Measurements from ENCODE around the gene GPSM1.

Gene GPSM1

GRCh38 chr9:136296434-136297015, 30.8 kb upstream of the GPSM1 start:
- no peak overlapping the region for H3K4me3 ChIP-seq (replicated peaks; ENCODE audit: low read depth, low read length)
- TF ChIP-seq CTCF (IDR thresholded peaks at IDR 0.05; ENCODE audit: low read depth, low read length, missing control alignments) = no peak
- DNase-seq (ENCODE audit: extremely low read depth, low read depth) = no peak

- no peak for TF ChIP-seq CTCF (IDR thresholded peaks at IDR 0.05; ENCODE audit: low read depth, low read length, missing control alignments)
- no peak for DNase-seq (ENCODE audit: extremely low read depth, low read depth)
- no peak overlapping the region for H3K4me3 ChIP-seq (replicated peaks; ENCODE audit: low read depth, low read length)
Measured at GRCh38 chr9:136297016-136297691, 30.2 kb upstream of the GPSM1 start.

- H3K4me3 ChIP-seq (replicated peaks; ENCODE audit: low read depth, low read length) = no peak overlapping the region
- no peak for DNase-seq (ENCODE audit: extremely low read depth, low read depth)
- no peak for TF ChIP-seq CTCF (IDR thresholded peaks at IDR 0.05; ENCODE audit: low read depth, low read length, missing control alignments)
Measured at GRCh38 chr9:136297766-136298735, 29.3 kb upstream of the GPSM1 start.

- no peak for TF ChIP-seq CTCF (IDR thresholded peaks at IDR 0.05; ENCODE audit: low read depth, low read length, missing control alignments)
- H3K4me3 ChIP-seq (replicated peaks; ENCODE audit: low read depth, low read length) = no peak overlapping the region
- no peak for DNase-seq (ENCODE audit: extremely low read depth, low read depth)
Measured at GRCh38 chr9:136299116-136299515, 28.2 kb upstream of the GPSM1 start.

- TF ChIP-seq CTCF (IDR thresholded peaks at IDR 0.05; ENCODE audit: low read depth, low read length, missing control alignments) = no peak
- no peak for DNase-seq (ENCODE audit: extremely low read depth, low read depth)
- H3K4me3 ChIP-seq (replicated peaks; ENCODE audit: low read depth, low read length) = no peak overlapping the region
Measured at GRCh38 chr9:136299541-136299940, 27.8 kb upstream of the GPSM1 start.

GRCh38 chr9:136300016-136300545, 27.3 kb upstream of the GPSM1 start:
- no peak overlapping the region for H3K4me3 ChIP-seq (replicated peaks; ENCODE audit: low read depth, low read length)
- no peak for DNase-seq (ENCODE audit: extremely low read depth, low read depth)
- TF ChIP-seq CTCF (IDR thresholded peaks at IDR 0.05; ENCODE audit: low read depth, low read length, missing control alignments) = no peak

Measured in HFF-Myc (cell line).